HG02870 (cell line): ENCODE measurements around the gene SCD.
"Not testable (repeated sequence)": the region's sequence is repeated elsewhere in the genome, so short reads cannot be mapped to it uniquely, and the experiment has no call there.

Experiments used
- ATAC-seq: cut with Tn5 transposase; IDR thresholded peaks from one replicate; pipeline ENCODE4 v1.9.1; 2021; ENCODE audit warnings: mild to moderate bottlenecking, moderate library complexity; ENCODE audit not compliant: unreplicated experiment

The SCD gene

DNA sequence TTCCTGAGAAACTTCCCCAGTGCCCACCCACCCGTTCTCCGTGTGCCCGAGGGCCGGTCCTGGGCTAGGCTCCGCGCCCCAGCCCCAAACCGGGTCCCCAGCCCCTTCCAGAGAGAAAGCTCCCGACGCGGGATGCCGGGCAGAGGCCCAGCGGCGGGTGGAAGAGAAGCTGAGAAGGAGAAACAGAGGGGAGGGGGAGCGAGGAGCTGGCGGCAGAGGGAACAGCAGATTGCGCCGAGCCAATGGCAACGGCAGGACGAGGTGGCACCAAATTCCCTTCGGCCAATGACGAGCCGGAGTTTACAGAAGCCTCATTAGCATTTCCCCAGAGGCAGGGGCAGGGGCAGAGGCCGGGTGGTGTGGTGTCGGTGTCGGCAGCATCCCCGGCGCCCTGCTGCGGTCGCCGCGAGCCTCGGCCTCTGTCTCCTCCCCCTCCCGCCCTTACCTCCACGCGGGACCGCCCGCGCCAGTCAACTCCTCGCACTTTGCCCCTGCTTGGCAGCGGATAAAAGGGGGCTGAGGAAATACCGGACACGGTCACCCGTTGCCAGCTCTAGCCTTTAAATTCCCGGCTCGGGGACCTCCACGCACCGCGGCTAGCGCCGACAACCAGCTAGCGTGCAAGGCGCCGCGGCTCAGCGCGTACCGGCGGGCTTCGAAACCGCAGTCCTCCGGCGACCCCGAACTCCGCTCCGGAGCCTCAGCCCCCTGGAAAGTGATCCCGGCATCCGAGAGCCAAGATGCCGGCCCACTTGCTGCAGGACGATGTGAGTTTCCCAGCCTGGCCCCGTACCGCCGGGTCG lies at the start of gene SCD:
Gene SCD (plus strand): TSS at position 469 of the 803 bp plus-strand sequence. CDS start 272 bp downstream, at position 741.
- ATAC-seq = peak; percentile 90

GRCh38 chr10:100297242-100297641 lies 49.8 kb upstream of the SCD start:
- ATAC-seq = no peak

DNA sequence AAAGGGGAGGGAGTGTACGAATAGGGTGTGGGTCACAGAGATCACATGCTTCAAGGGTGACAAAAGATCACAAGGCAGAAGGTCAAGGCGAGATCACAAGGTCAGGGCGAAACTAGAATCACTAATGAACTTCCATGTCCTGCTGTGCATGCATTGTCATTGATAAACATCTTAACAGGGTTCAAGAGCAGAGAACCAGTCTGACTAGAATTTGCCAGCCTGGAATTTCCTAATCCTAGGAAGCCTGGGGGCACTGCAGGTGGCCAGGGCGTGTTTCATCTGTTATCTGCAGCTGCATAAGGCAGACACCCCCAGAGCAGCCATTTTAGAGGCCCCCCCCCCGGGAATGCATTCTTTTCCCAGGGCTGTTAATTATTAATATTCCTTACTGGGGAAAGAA lies 45.9 kb upstream of the SCD start:
- ATAC-seq = not testable (repeated sequence)

DNA sequence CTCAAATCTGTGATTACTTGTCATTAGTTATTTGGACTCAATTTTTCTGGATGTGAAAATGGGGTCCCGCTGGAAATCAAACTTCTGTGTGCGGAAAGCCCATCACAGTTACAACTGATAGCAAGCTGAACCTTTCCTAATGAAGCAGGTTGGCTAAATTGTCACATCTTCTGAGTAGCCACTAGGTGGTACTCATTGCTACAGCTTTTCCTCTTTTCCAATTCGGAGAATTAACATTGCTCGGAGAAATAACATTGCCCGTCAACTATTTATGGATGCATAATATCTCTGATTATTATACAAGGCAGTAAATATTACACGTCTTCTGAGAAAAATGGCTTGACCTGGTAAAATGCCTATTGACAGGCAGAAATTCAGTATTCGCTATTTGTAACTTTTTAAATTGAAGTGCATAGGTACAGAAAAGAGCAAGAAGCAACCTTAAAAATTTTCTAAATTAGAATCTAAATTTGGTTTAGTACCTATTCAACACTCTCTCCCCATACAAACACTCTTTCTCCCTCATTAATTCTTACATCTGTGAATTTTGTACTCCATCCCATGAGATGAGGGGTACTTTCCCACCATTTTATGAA lies 43.2 kb upstream of the SCD start:
- no peak for ATAC-seq

GRCh38 chr10:100304414-100304813 lies 42.6 kb upstream of the SCD start:
- no peak for ATAC-seq

GRCh38 chr10:100306861-100307260 lies 40.2 kb upstream of the SCD start:
- no peak for ATAC-seq

DNA sequence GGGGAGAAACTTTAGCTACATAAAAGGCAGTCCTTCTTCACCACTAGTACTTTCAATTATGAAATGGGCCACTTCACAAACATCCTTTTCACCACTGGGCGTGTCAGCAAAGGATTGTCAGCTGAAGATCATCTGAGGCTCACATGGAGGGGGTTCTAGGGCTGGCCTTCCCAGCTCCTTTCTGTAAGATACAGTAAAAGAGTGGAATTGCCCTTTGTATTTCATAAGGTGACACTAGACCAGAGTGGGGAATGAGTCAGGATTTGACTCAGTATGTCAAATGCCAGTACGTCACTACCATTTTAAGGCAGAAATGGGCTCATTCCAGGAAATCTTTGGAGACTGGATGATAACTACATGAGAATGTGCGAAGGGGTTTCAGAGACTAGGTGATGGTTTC lies 39.3 kb upstream of the SCD start:
- ATAC-seq = no peak

DNA sequence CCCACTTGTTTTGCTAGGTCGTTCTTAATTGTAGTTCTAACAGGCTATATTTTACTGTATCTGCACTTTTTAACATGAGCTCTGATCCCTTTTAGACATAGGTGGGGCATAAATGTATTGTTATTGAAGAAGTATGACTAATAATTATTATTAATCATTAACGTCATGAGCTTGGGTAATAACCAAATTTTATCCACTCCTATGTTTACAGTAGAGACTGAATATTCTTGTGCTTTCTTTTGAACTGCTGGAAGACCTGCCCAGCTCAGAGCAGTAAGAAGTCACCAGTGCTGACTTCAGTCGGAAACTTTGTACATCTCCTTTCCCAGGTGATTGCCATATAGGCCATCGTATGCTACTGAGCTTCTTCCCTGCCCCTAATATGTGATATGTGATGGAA lies 35.7 kb upstream of the SCD start:
- no peak for ATAC-seq

DNA sequence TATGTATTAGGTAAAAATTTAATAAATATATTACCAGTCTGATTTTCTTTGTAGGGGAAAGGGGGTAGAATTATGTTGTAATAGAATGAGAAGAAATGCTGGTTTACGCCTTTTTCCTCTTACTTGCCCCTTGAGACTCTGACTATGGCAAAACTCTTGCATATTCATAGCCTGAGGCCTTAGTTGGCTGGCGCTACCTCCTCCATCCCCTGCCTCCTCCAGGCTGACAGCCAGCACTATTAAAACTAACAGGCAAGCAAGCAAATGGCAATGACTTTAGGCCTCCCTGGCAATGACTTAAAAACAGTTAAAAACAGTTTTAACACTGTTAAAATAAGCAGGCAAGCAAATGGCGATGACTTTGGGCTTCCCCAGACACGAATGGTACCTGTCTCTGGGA lies 31.4 kb upstream of the SCD start:
- ATAC-seq = no peak

GRCh38 chr10:100318207-100318606 lies 28.8 kb upstream of the SCD start:
- no peak for ATAC-seq

DNA sequence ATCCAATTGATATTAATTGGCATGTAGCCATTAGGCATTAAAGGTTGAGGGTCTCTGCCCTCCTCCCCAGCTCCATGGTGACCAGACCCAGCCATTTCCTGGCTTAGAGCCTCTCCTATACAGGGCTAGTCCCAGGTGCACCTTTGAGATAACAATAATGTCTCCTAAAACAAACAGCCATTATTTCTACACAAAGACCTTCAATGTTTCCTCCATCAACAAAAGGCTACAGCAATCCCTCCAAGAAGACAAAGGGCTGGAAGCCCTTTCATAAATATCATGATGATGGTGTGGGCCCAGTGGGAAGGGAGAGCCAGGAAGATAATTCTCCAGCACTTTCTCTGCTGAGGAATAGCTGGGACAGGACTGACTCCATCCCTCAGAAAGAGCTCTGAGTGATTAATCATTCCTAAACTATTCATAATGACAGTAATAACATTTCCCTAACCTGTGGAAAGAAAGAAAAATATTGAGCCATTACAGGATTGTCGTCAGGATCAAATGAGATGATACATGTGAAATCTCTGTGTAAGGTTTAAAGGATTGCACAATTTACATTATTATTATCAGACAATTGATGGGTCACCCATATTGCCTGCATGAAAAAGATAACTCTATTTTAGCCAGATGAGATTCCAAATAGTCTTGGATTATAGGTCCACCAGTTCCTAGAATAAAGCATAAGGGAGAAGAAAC lies 27.2 kb upstream of the SCD start:
- no peak for ATAC-seq

DNA sequence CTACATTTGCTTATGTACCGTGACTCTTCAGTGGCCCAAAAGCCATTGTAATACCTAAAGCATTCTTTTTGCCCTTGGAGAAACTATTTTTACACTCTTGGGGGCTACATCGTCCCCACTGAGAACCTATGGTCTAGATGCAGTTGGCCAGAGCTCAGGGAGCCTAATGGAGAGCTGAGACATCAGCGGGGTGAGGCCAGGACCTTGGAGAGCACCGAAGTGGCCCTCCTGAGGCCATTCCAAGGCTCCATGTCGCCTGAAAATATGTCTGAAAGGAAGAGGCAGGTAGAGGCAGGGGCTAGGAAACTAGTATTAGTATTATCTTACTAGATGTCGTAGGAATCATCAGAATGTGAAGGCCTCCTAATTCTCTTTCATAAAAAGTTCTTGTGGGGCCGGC lies 21.9 kb upstream of the SCD start:
- ATAC-seq = no peak

GRCh38 chr10:100327007-100327717 lies 19.9 kb upstream of the SCD start:
- ATAC-seq = peak; percentile 97

DNA sequence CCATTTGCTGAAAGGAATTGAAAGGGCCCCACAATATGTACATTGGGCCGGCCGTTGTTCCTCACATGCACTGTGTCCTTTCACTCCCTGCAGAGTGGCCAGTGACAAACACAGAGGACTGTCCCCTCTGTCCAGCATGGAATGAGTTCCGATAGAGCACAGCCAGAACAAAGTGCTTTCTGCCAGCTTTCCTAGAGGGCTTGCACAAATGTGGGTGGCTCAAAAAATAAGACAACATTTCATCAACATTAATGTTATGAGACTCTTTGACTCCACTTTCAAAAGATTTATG lies 19.4 kb upstream of the SCD start:
- no peak for ATAC-seq

- ATAC-seq = no peak
Measured at GRCh38 chr10:100328198-100328597, 18.8 kb upstream of the SCD start.

GRCh38 chr10:100330079-100330478 lies 17.0 kb upstream of the SCD start, which contains the start of gene PKD2L1:
PKD2L1 (minus strand) TSS chr10:100330228; CDS start chr10:100330103, 125 bp downstream.
- no peak for ATAC-seq

- no peak for ATAC-seq
Measured at GRCh38 chr10:100333106-100333505, 13.9 kb upstream of the SCD start.

- ATAC-seq = no peak
Measured at GRCh38 chr10:100333661-100334440, 13.2 kb upstream of the SCD start.

DNA sequence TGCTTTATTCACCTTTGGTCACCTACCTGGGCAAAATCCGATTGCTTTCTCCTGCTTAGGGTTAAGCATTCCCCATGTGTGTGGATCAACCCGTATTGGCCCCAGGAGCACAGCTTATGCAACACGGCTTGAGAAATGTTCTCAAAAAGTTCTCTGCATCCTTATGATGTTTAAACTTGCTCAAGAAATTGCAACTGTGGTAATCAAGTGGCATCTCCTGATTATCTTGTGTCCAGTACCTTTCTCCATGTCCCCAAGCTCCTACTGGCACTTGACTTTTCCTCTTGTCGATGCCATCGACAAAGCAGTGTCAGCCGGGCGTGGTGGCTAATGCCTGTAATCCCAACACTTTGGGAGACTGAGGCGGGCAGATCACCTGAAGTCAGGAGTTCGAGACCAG lies 12.3 kb upstream of the SCD start:
- ATAC-seq = no peak

GRCh38 chr10:100338434-100339036 lies 8.5 kb upstream of the SCD start:
- ATAC-seq = peak; percentile 61
